KG1 (cell line): ENCODE data around the gene SRGAP3.

Source experiments
- DNase-seq: peaks from one replicate; lab custom pipeline; 2025; lab: John Stamatoyannopoulos, UW

Gene SRGAP3

DNA sequence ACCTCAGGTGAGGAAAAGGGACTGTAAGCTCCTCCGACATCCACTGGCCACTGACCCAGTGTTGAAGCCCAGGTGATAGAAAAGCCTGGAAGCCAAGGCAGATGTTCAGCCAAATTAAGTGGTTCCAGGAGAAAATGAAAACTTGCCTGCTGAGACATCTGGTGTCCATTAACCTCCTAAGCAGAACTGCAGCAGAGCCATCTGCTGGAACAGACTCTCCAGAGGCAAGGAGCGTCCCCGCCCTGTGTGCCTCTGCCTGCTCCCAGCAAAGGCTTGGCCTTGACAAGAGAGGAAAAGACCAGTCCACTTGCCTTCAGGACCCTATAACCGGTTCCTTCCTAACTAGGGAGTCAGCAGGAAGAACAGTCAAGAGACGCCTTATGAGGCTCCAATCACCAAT is 48.2 kb downstream of the SRGAP3 start:
- no peak for DNase-seq

DNA sequence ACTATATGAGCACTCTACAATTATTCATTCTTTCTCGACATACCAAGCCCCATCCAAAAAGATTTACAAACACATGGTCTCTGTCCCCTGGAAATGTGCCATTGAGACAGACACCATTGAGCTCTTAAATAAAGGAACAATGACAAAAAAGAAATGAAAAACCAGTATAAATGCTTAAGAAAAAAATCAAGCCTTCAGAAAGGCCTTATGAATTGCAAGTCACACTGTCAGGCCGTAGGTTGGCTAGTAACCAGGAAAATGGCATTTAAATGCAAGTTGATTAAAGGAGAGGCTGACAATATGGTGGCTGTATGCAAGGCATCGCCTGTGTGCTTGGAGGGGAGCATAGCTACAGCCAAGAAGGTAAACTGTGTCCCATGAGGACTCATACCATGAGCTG is 49.7 kb downstream of the SRGAP3 start:
- no peak for DNase-seq

GRCh38 chr3:9198899-9199335 is 50.5 kb downstream of the SRGAP3 start:
- no peak for DNase-seq

DNA sequence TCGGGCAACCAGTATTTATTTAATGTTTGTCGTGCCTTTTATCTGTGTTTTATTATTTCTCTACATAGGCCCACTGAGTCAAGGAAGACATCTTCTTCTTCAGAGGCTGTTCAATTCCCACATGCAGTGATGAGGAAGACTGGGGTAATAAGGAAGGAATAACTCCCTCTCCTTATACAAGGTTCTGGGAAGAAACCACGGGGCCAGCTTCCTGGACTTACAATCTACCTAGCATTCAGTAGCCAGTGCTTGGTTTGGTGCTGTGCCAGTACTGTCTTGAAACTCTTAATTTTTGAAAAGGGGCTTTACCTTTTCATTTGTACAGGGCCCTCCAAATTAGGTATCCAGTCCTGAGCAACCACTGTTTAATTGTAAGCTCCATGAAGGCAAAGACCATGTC is 51.2 kb downstream of the SRGAP3 start:
- DNase-seq = no peak

- no peak for DNase-seq
Observed at GRCh38 chr3:9196020-9196419, 53.4 kb downstream of the SRGAP3 start.

GRCh38 chr3:9195390-9195789 is 54.1 kb downstream of the SRGAP3 start:
- DNase-seq = no peak

DNA sequence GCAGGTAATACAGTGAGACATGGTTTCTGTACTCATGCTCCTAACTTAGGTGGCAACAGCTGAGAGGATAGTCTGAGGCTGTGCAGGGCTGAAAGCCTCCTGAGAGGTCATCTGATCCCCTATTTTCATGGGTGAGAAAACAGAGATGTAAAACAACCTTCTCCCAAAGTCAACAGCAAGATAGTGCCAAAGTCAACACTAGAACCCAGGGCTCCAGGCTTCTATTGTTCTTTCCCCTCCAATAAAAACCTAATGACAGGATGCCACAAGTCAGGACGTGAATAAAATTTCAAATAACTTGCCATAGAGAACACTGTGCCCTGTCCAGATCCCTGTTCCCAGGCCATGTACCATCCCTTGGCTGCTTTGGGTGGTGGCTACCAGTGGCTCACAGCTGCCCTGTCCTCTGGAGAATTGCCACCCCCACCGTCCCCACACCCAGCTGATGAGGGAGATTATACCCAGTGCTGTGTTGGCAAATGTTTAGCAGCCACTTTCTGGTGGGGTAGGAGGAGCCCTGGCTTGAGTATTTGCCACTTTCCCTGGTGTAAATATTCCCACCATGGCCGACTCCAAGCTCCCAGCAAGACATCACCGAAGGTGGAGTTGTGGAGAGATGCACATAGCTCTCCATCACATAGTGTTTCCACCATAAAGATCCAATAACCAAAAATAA is 54.8 kb downstream of the SRGAP3 start:
- no peak for DNase-seq

- DNase-seq = no peak
Observed at GRCh38 chr3:9193633-9194195, 55.7 kb downstream of the SRGAP3 start.

DNA sequence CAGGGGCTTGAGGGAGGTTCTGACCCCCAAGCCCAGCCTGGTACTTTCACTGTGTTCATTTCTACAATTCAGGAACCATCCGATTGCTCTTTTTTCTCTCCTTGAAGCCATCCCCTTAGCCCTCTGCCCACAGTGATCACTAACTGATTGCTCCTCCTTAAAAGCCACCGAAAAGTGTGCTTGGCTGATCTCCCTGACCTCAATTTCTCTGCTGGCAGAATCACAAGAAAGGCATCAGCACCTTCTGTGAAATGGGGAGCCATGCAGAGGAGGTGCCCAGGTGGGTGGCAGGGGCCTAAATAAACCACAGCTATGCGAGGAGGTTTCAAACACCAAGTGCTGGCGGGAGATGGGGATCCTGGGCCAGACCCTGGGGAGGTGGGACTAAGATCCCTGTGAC is 56.2 kb downstream of the SRGAP3 start:
- DNase-seq = no peak

DNA sequence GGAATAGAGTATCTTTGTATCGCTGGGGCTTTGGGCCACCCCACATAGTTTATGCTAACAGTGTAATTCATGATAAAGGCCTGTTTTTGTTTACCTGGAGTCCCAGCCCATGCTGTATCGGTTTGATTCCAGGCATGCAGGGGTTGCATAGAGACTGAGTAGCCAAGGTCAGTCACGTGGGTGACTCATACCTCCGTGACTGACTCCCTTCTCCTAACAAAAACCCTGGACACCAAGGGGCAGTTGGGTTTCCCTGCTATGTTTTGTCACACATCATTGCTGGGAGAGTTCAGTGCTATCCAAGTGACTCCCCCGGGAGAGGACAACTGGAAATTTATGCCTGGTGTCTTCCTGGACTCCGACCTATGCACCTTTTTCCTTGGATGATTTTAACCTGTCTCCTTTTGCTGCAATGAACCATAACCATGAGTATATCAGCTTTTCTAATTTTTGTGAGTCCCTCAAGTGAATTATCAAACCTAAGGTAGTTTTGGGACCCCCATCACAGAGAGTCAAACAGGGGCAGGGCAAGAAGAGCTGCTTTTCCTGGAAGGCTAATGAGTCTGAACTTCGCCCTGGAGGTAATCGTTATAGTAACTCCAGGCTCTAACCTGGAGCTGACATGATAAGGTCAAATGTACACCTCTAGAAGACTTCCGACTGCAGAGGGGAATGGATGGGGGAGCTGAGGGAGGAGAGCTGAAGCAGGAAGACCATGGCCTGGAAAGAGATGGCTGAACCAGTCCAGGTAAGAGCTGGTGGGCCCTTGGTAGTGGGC is 57.0 kb downstream of the SRGAP3 start:
- DNase-seq = no peak

DNA sequence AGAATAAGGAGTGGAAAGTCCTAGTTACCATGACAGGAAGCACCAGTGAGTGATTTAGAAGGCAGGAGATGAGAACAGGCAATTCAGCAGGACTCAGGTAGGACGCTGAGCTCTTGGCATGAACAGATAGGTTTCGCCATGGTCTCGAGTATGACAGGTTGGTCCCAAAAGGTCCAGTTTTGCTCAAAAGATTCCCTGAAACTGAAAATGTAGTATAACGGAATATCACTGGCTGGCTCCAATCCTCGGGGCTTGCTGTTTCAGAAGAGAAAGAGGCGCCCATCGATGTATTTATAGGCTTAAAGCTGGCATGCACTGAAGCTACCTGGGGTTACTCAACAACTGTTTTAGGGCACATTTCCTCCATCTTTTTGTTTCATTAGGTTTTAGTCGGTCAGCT is 59.2 kb downstream of the SRGAP3 start:
- DNase-seq = no peak

GRCh38 chr3:9188583-9188982 is 60.9 kb downstream of the SRGAP3 start:
- no peak for DNase-seq

- no peak for DNase-seq
Observed at GRCh38 chr3:9185701-9186100, 63.7 kb downstream of the SRGAP3 start.

GRCh38 chr3:9185046-9185445 is 64.4 kb downstream of the SRGAP3 start:
- DNase-seq = no peak

GRCh38 chr3:9184461-9184835 is 65.0 kb downstream of the SRGAP3 start:
- no peak for DNase-seq

DNA sequence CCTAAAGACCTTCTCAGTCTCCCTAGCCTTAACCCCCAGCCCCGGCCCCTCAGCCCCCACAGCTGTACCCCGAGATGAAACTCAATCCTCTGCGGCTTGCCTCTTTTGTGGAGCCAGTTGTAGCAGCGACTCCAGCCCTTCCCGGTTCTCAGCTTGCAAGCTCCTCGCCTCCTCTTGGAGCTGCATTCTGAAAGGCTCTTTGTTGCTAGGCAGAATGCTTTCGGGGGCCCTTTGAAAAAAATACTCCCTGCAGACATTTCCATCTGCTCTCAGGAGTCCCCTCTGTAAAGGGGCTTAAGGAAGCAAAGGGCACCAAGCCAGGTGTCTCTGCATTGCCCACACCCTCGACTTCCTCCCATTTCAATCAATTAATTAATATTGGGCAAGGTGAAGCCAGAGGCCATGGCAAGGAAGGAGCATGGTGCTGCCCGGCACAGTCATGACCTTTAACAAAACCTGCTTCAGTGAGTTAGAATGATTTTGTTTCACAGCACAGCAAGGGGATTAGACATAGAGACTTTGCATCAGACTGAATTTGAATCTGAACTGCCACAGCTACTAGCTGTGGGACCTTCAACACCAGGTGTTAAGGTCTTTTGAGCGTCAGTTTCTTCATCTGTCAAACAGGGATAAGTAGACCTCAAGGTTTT is 65.5 kb downstream of the SRGAP3 start:
- DNase-seq = no peak

- no peak for DNase-seq
Observed at GRCh38 chr3:9183011-9183410, 66.4 kb downstream of the SRGAP3 start.

GRCh38 chr3:9180764-9181117 is 68.7 kb downstream of the SRGAP3 start:
- DNase-seq = peak; percentile 25

GRCh38 chr3:9179826-9180763 is 69.4 kb downstream of the SRGAP3 start:
- peak; percentile 43 for DNase-seq

DNA sequence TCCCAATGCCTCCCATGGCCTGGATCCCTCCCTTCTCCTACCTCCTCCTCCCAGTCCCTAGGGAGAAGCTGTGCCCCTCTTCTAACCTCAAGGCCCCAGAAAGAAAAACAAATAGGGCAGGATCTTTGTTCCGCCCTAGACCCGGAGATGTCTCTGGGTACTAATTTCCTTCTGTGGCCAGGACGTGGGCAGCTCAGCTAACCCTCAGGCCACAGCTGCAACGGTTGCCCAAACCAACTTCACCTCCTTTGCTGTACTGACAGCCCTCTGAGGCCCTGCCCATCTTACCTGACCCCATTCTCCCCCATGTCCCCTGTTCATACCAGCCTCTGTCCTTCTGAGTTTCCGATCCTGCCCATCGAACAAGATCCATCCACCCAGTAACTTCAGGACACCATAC is 70.7 kb downstream of the SRGAP3 start:
- no peak for DNase-seq

DNA sequence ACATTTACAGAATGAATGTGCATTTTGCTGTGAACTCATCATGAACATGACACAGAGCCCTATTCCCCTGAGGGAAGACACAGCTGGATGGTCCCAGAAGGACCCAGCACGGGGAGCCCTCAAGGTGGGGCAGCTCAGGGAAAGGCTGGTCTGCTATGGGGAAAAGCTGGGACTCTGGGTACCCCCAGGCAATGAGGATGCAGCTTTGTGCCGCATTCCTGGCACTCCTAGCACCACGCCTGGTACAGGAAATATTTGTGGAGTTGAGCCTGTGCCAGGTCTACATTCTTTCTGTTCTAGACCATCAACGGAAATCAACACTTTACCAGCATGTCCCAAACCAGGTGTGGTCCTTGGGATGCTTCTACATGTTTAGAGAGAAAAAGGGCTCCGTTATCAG is 74.0 kb downstream of the SRGAP3 start:
- no peak for DNase-seq

DNA sequence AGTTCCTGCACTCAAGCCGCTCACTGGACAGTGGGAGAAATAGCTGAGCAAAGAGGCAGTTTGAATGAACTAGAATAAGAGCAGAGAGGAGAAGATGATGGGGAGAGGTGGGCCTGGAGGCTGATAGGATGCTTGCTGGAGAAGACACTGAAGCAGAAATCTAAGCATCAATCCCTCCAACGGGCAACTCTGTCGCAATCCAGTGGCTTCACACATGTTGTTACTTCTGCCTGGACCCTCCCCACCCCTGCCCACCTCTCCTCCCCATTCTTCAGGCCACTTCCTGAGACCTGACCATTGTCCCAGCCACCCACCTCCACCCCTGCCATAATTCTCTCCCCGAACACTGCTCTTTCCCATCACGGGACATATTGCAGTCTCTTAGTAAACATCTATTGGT is 76.0 kb downstream of the SRGAP3 start:
- DNase-seq = no peak
